Measurements from ENCODE around the gene KIF5C.

Gene KIF5C

DNA sequence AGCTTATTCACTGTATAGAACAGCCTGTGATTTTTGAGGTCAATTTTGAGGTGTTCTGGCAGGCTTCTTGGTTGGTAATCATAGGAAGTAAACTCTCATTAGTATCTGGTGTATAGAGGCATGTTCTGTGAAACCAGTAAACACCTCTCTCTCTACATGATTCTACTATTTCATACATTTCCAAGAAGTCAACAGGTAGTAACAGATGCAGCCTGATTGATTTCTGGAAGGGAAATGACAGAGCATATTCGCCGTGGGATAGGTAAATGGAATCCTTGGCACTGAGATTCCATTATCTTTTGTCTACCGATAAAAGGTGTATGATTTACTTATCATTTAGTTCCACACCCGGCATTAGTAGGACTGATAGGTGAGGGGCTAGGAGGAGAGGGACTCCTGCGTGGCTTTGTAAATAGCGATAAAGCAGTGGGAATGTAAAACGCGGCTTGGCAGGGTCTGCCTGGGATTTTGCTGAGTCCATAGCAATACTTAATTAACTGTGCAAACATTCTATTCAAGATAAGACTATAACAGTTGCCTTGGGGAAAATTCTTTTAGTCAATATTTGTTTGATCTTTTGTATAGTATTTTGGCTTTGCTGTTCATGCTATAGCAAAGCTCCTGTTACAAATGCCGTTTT is 195.8 kb downstream of the KIF5C start:
- Mint-ChIP-seq H3K27me3 (peaks cover 14% of the 10 kb centered on the region), H3K4me3 (no peak overlapping the region), H3K9me3 (ENCODE audit: low read depth) (peaks cover 5% of the 10 kb centered on the region), H3K27ac (no peak overlapping the region), H3K4me1 (ENCODE audit: low read depth) (peaks cover 15% of the 10 kb centered on the region), H3K36me3 (no peaks in the 10 kb centered on the region)

- peaks cover 3% of the 10 kb centered on the region for H3K4me1 Mint-ChIP-seq (ENCODE audit: low read depth)
Observed at GRCh38 chr2:149075105-149075504, 200.1 kb downstream of the KIF5C start.

GRCh38 chr2:149075853-149076252 is 200.8 kb downstream of the KIF5C start:
- peaks cover 10% of the 10 kb centered on the region for H3K27me3 Mint-ChIP-seq

More at GRCh38 chr2:149075105-149075504, 200.1 kb downstream of the KIF5C start:
- H3K4me3 Mint-ChIP-seq, result no peak overlapping the region
- H3K36me3 Mint-ChIP-seq, result no peaks in the 10 kb centered on the region
- H3K9me3 Mint-ChIP-seq (ENCODE audit: low read depth), result no peaks in the 10 kb centered on the region
- peaks cover 10% of the 10 kb centered on the region for H3K27me3 Mint-ChIP-seq
- no peak overlapping the region for H3K27ac Mint-ChIP-seq

More at GRCh38 chr2:149075853-149076252, 200.8 kb downstream of the KIF5C start:
- no peaks in the 10 kb centered on the region for H3K9me3 Mint-ChIP-seq (ENCODE audit: low read depth)
- H3K27ac Mint-ChIP-seq, result no peak overlapping the region
- no peak overlapping the region for H3K4me3 Mint-ChIP-seq
- H3K4me1 Mint-ChIP-seq (ENCODE audit: low read depth), result no peaks in the 10 kb centered on the region
- no peaks in the 10 kb centered on the region for H3K36me3 Mint-ChIP-seq

Measured in activated naive CD8-positive, alpha-beta T cell (primary cell).